ENCODE data around the gene CERS1. TPM values are rescaled to one million over a fixed set of nuclear protein-coding genes. Genes with fewer than 3 reads are reported as not detected.

The CERS1 gene
- total and polyA plus RNA-seq, 8 donors = 0.20 to 4.0 (median 3.4) TPM

- Histone ChIP-seq H3K27ac (no peak overlapping the region), H3K4me3 (no peak overlapping the region), H3K4me1 (no peaks in the 10 kb centered on the region), H3K9me3 (no peaks in the 10 kb centered on the region), H3K27me3 (no peaks in the 10 kb centered on the region), H3K36me3 (no peaks in the 10 kb centered on the region)
- DNase-seq (peak in 1 of 4 donors; percentile 61), ATAC-seq (peak; percentile 62)
- no peak for TF ChIP-seq CTCF (IDR thresholded peaks at IDR 0.05)
- intact Hi-C loops (cut with DNase I) = no loop called here
Observed at GRCh38 chr19:18883526-18884304, 12.2 kb downstream of the CERS1 start.

- no peaks in the 10 kb centered on the region for H3K4me1 ChIP-seq
- no peaks in the 10 kb centered on the region for H3K36me3 ChIP-seq
- DNase-seq (peak in 1 of 4 donors; percentile 43), ATAC-seq (no peak)
- no peaks in the 10 kb centered on the region for H3K9me3 ChIP-seq
- H3K4me3 ChIP-seq = no peak overlapping the region
- TF ChIP-seq CTCF (IDR thresholded peaks at IDR 0.05) = no peak
- no peak overlapping the region for H3K27ac ChIP-seq
- intact Hi-C loops (cut with DNase I) = no loop called here
- no peaks in the 10 kb centered on the region for H3K27me3 ChIP-seq
Observed at GRCh38 chr19:18881491-18881890, 14.5 kb downstream of the CERS1 start.

GRCh38 chr19:18879579-18880373 lies 16.2 kb downstream of the CERS1 start:
- no peak overlapping the region for H3K27ac ChIP-seq
- no peak overlapping the region for H3K4me3 ChIP-seq
- H3K4me1 ChIP-seq = no peaks in the 10 kb centered on the region
- no peaks in the 10 kb centered on the region for H3K36me3 ChIP-seq
- H3K27me3 ChIP-seq = no peaks in the 10 kb centered on the region
- intact Hi-C loops (cut with DNase I) = no loop called here
- TF ChIP-seq CTCF (IDR thresholded peaks at IDR 0.05) = no peak
- peak in 1 of 4 donors; percentile 73 for DNase-seq
- peak; percentile 42 for ATAC-seq
- no peaks in the 10 kb centered on the region for H3K9me3 ChIP-seq

- Histone ChIP-seq H3K4me1 (no peaks in the 10 kb centered on the region), H3K36me3 (no peaks in the 10 kb centered on the region), H3K4me3 (no peak overlapping the region), H3K27me3 (no peaks in the 10 kb centered on the region), H3K9me3 (no peaks in the 10 kb centered on the region), H3K27ac (no peak overlapping the region)
- DNase-seq (peak in 1 of 4 donors; percentile 62), ATAC-seq (no peak)
- intact Hi-C loops (cut with DNase I) = no loop called here
- TF ChIP-seq CTCF (IDR thresholded peaks at IDR 0.05) = no peak
Observed at GRCh38 chr19:18878858-18879578, 16.9 kb downstream of the CERS1 start.
